Mammary epithelial cell (primary cell): ENCODE measurements around the gene CD79B.

Source experiments
- EZH2 ChIP-seq: IDR thresholded peaks from 2 replicates; pipeline ENCODE4 v1.6.1; 2012; ENCODE audit warnings: low read length, inconsistent platforms, borderline replicate concordance
- TF ChIP-seq, protein P1 (sequence below), 2 donors: IDR thresholded peaks in 1 of 2; conservative IDR thresholded peaks in 1 of 2; 2 replicates each; pipeline ENCODE4 v1.5.1; 2011 to 2012; ENCODE audit warnings: inconsistent platforms in 2 of 2, low read length in 2 of 2, mild to moderate bottlenecking in 2 of 2, control low read depth in 1 of 2, low read depth in 1 of 2; ENCODE audit not compliant: insufficient read depth in 1 of 2; ENCODE audit errors: extremely low read depth in 1 of 2

DNA sequence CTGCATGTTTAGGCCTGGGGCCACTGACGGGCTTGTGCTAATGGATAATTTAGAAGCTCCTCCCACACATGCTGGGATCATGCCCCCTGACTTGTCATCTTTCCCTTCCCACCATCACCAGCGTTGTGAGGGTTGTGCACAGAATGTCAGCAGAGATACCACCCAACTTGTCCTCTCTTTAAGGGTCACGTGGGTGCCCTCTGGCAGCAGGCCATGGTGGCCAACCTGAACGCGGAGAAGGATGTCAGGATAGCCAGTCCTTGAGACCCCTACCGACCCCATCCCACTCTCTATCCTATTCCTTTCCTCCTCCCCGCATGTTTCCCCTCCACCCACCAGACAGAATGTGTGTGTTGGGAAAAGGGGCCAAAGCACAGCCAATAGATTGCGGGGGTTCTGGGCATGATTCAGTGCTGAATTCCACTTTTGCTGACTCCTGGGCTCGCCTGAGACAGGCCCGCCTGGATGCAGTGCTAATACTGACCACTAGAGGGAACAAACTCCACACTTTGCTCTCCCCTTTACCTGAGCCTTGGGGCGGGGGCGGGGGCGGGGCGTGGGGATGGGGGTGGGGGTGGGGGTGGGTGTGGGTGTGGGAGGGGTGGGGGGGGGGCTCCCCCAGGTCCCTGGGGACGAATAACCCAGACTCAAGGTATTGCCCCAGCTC lies 50.1 kb downstream of the CD79B start, which contains the start of gene GH2:
- TF ChIP-seq EZH2, result no peak
- TF ChIP-seq, protein P1, sequence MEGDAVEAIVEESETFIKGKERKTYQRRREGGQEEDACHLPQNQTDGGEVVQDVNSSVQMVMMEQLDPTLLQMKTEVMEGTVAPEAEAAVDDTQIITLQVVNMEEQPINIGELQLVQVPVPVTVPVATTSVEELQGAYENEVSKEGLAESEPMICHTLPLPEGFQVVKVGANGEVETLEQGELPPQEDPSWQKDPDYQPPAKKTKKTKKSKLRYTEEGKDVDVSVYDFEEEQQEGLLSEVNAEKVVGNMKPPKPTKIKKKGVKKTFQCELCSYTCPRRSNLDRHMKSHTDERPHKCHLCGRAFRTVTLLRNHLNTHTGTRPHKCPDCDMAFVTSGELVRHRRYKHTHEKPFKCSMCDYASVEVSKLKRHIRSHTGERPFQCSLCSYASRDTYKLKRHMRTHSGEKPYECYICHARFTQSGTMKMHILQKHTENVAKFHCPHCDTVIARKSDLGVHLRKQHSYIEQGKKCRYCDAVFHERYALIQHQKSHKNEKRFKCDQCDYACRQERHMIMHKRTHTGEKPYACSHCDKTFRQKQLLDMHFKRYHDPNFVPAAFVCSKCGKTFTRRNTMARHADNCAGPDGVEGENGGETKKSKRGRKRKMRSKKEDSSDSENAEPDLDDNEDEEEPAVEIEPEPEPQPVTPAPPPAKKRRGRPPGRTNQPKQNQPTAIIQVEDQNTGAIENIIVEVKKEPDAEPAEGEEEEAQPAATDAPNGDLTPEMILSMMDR (conservative IDR thresholded peaks at IDR 0.05 in 1 of 2, IDR thresholded peaks at IDR 0.05 in 1 of 2; ENCODE audit: extremely low read depth in 1 of 2, insufficient read depth in 1 of 2, low read depth in 1 of 2, low read length in 2 of 2), result peak; percentile 65 to 73
